Stimulated activated CD4-positive, alpha-beta T cell treated with anti-CD3 and anti-CD28 coated beads, TNF-alpha, amount 100 ng/mL, for 4 hours (primary cell): ENCODE results near the gene CCDC137.

ENCODE experiments used
- DNase-seq, 3 experiments: peaks; one replicate each; pipeline ENCODE4 v3.0.0-alpha.2; 2020; ENCODE audit warnings: low read depth in 3 of 3

Gene CCDC137

GRCh38 chr17:81701288-81702071 is 34.9 kb downstream of the CCDC137 start:
- no peak for DNase-seq

DNA sequence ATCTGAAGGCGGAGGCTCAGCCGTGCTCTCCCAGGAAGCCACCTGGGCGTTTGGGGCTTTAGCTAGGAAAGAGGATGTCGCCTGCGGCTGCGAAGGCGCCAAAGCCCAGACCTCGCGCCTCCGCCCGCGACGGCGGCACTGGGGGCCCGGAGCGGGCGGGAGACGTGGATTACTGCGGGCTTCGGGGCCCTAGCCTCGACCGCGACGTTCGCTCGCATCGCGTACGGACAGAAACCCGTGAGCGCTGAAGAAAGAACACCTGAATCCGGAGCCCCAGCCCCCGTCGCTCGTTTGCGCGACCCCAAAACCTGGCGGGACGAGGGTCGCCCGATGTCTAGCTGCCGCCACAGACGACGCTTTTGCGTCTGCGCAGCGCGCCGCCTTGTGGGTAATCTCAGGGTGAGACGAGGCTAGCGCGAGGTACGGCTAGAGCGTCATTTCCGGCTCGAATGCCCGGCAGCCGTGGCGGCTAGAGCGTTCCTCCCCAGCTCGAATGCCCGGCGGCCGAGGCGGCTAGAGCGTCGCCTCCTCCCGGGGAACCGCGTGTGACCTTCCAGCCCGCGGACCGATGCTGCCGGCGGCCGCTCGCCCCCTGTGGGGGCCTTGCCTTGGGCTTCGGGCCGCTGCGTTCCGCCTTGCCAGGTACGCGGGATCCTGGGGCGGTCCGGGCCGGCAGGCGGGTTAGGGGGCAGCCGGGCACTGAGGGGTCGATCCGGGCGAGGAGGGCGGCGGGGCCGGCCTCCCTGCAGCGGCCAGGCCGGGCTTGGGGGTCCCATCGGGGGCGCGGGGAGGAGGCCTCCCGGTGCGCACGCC is 36.6 kb downstream of the CCDC137 start, which contains the start of gene MRPL12:
Gene MRPL12 (plus strand): TSS at position 434 of the 813 bp plus-strand sequence. CDS start 135 bp downstream, at position 569.
- peak; percentile 78 to 80 (median 79) for DNase-seq

DNA sequence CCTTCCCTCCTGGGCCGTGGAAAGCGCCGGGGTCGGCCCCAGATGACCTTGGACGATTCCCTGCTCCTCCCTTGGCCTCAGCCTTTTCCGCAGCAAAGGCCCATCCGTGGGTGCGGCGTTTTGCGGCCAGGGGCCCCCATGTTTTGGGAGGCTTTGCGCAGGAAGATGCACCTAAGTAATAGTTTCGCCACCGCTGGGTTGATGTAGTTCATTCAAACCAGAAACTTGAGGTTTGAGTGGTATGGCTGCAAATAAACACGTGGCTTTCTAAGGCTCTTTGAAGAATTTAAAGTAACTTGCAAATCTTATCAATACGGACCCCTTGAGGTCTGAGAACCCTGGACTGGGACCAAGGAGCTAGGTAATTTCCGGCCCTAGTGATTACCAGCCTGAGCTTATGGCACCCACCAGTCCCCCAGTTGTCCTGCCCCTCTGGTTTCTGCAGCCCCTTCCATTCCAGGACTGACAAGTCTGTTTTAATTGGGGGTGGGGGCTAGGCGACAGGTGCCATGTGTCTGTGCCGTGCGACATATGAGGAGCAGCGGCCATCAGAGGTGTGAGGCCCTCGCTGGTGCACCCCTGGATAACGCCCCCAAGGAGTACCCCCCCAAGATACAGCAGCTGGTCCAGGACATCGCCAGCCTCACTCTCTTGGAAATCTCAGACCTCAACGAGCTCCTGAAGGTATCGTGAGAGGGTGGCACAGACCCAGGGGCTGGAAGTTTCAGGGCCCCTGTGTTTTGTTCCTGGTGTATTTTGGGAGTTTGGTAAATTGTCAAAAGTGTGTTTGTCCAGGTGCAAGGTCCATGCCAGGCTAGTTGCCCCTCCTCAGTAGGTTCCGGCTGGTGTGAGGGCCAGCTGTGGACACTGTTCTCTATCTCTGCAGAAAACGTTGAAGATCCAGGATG is 37.5 kb downstream of the CCDC137 start:
- DNase-seq, result no peak

DNA sequence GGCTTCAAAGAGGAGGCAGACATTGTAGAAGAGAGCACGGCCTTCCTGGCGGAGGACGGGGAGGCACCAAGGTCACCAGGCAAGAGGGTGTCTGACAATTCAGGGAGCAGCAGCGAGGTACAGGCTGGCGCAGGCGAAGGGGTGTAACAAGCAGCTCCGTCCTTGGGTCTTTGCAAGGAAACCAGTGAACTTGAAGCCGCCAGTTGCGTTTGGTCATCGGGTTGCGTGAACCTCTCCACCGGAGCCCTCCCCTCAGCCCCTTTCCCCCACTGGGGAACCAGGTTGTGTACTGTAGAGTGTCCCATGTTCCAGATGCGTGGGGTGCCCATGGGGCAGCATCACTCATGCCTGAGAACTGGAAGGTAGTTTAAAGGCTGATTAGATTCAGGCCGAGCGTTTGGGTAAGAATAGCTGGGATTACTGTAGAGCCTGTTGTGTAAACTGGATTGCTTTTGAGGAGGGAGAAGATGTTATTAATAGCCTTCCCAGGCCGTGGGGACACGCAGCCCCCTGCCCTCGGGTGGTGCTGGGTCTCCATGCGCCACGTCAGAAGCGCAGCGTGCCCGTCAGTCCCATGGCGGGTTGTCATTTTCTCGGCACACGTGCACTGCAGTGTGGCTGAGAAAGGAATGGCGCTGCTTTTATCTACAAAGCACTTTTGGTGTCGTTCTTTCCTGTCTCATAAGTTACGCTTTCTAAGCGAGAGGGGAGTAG is 39.1 kb downstream of the CCDC137 start:
- DNase-seq, result no peak

DNA sequence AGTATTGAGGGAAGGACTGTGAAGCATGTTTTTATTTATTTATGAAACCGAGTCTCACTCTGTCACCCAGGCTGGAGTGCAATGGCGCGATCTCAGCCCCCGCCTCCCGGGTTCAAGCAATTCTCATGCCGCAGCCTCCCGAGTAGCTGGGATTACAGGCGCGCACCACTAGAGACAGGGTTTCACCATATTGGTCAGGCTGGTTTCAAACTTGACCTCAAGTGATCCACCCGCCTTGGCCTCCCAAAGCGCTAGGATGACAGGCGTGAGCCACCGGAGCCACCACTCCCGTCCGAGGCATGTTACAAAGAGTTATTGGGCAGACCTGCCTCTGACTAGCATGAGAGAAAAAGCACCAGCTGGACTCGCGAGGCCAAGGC is 39.7 kb downstream of the CCDC137 start:
- no peak for DNase-seq

DNA sequence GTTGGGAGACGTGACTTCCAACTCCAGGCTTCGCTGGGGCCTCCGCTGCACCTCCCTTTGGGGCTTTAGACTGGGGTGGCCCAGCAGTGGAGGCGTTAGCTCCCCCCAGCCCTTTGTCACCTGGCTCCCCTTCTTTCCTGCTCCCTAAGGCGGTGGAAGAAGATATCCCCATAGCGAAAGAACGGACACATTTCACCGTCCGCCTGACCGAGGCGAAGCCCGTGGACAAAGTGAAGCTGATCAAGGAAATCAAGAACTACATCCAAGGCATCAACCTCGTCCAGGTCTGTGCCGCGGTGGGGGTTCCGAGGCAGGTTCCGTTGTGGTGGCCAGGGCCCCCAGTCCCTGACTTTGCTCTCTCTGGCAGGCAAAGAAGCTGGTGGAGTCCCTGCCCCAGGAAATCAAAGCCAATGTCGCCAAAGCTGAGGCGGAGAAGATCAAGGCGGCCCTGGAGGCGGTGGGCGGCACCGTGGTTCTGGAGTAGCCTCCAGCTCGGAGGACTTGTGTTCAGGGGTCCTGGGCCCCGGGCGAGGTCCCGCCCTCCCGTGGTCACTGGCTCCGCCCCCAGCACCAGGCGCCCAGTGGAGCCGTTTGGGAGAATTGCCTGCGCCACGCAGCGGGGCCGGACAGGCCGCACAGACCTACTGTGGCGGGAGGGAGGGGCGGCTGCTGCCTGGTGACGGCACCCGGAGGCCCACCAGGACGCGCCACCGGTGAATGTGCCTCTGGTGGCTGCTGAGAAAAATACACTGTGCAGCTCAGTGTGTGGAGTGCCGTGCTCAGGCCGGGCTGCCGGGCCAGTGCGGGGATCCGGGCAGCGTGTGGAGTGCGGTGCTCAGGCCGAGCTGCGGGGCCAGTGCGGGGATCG is 40.5 kb downstream of the CCDC137 start:
- DNase-seq, result no peak

DNA sequence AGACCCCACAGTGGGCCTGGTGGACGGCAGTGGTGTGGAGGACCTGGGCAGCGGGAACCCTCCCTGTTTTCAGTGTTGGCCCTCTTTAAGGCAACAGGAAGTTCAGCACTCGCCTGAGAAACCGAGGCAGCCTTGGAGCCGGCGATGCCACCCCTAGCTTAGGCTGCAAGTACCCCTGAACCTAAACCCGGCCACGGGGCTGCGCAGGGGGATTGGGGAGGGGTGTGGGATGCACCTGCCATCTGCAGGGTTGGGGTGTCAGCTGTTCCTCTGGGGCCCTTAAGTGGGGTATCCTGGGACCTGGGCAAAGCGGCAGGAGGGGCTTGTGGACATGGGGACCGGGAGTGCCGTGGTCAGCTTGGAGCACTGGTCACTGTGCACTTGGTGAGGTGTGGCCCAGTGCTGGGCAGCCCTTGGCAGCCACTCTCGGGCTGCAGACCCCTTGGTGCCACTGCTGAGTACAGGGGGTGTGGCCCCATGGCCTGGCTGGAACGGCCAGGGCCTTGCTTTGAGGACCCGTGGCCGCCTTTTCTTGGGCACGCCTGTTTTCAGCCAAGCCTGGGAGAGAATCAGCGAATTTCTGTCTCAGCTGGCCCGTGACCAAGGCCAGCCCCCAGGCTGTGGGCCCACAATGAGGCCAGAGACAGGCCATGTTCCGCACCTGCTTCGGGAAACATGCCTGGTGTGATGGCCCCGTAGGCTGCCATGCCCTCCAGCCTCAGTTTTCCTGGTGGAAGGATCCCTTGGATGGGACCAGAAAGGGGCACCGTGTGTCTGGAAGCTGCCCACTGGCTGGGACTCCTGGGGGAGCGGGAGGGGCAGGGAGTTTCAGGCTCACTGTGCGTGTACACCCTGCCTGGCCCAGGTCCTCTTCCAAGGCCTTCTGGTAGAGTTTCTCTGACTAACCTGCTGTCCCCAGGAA is 41.4 kb downstream of the CCDC137 start:
- no peak for DNase-seq

- DNase-seq, result no peak
These were observed 42.2 kb downstream of the CCDC137 start for GRCh38 chr17:81708739-81709185.

GRCh38 chr17:81710514-81711308 is 44.2 kb downstream of the CCDC137 start:
- DNase-seq, result peak in 1 of 3 experiments; percentile 13

DNA sequence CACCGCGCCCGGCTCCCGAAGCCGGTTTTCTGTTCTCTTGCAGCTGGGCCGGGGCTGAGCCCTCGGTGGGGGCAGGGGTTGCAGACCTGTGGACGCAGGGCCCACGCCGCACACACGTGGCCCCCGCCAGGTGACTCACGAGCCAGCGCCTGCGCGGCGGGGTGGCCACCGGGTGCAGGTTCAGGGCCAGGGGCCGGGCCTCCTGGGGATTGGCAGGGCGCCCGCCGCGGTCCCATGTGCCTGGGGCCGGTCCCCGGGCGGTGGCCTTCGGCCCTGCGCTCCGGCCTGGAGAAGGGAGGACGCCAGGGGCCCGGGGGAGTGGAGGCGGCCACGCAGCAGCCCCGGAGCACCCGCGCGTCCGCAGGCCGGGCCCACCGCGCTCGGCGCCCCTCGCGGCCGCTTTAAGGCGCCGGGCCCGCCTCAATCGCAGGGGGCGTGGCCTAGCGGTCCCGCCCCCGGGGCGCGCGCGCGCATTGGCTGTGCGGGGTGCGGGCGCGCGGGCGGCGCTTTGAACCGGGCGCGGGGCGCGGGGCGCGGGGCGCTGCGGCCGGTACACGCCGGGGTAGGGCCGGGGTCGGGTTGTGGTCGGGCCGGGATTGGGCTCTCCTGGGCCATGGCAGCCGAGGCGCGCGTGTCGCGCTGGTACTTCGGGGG is 45.4 kb downstream of the CCDC137 start, which contains the start of gene SLC25A10:
Gene SLC25A10 (plus strand): TSS at position 471 of the 654 bp plus-strand sequence. CDS start 143 bp downstream, at position 614.
- DNase-seq, result peak; percentile 62 to 81 (median 67)

- no peak for DNase-seq
These were observed 46.0 kb downstream of the CCDC137 start for GRCh38 chr17:81712468-81713003.

- DNase-seq, result no peak
These were observed 46.5 kb downstream of the CCDC137 start for GRCh38 chr17:81713004-81713555.

DNA sequence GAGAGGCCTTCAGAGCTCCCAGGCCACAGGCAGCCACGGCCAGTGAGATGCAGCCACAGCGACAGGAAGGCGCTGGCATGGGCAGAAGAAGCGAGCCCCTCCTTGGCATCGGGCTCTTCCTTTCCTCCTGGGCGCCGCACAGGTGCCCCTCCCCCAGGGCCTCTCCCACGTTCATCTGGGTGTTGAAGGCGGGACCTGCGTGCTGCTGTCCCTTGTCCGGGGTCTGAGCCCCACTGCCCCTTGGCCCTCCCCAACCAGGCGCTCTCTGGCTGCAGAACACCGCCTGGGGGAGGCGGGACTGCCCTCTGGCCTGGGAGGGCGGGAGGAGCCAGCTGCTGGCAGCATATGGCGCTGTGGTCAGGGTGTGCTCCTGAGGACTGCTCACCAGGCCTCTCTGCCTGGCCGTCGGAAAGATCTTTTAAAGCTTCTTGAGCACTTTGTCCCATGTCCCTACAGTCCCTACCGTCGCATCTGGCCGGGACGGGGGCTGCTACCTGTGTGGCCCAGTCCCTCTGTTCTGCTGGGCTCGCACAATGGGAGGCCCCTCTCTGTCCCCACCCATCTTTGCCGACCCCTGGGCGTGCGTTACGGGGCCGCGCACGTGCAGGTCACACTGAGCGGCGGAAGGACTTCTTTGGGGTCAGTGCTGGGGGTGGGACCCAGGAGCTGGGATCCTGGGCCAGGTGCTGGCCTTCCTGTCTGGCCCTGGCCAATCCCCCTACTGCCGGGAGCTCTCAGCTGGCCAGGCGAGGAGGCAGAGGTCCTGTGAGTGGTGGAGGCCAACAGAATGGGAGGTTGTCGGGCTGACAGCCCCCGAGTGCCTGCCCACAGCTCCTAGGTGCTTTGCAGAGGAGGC is 47.2 kb downstream of the CCDC137 start:
- DNase-seq, result no peak

DNA sequence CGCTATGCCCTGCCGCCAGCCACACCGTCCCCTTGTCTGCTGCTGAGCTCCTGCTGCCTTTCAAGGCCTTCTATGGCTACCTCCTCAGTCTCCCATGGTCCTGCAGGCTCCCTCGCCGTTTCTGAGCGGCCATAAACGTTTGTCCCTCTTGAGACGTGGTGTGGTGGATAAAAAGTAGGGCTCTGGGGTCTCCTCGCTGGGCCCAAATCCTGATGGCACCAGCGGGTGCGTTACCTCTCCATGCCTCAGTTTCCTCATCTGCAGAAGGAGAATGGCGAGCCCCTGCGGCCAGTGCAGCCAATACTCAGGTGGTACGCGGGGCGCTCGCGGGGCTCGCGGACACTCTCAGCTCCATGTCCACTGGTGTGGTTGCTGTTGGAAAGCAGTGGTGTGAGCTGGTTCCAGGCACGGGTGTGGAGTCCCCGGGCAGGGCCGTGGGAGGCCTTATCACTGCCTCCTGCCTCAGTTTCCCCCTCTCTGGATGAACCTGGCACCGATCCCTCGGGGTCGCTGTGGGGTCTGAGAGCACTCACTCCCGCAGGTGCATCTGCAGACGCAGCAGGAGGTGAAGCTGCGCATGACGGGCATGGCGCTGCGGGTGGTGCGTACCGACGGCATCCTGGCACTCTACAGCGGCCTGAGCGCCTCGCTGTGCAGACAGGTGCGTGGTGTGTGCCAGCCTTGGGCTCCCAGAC is 48.0 kb downstream of the CCDC137 start:
- DNase-seq, result no peak
